NK-92 treated with Interleukin-12 subunit alpha and Interleukin-12 subunit beta, amount 100 ng/mL, for 24 hours (cell line): ENCODE data around the gene KLHL9.
A peak's percentile ranks its signal among the peaks of the same experiment; 100 is the strongest.
"Not testable (repeated sequence)": the region's sequence is repeated elsewhere in the genome, so short reads cannot be mapped to it uniquely, and the experiment has no call there.

ENCODE experiments used
- DNase-seq: peaks from one replicate; lab custom pipeline; 2025; lab: John Stamatoyannopoulos, UW

Gene KLHL9

GRCh38 chr9:21334701-21335632, at the start of gene KLHL9:
TSS of gene KLHL9 (minus strand) at chr9:21335404. CDS start at chr9:21334859, 545 bp downstream.
- peak; percentile 91 for DNase-seq

GRCh38 chr9:21383627-21384026, 48.4 kb upstream of the KLHL9 start:
- no peak for DNase-seq

GRCh38 chr9:21381448-21382339, 46.5 kb upstream of the KLHL9 start:
- DNase-seq: no peak

GRCh38 chr9:21371467-21371866, 36.3 kb upstream of the KLHL9 start:
- DNase-seq: not testable (repeated sequence)

- no peak for DNase-seq
These were observed 32.8 kb upstream of the KLHL9 start, which contains the start of gene IFNA13 for GRCh38 chr9:21367957-21368356. TSS of gene IFNA13 (minus strand) at chr9:21368057. CDS start at chr9:21368010, 47 bp downstream.

GRCh38 chr9:21367169-21367568, 32.0 kb upstream of the KLHL9 start:
- not testable (repeated sequence) for DNase-seq

GRCh38 chr9:21362287-21362686, 27.1 kb upstream of the KLHL9 start:
- DNase-seq: no peak

- DNase-seq: no peak
These were observed 22.6 kb upstream of the KLHL9 start for GRCh38 chr9:21357479-21358460.

- DNase-seq: no peak
These were observed 15.6 kb upstream of the KLHL9 start, which contains the start of gene IFNA6 for GRCh38 chr9:21350787-21351186. TSS of gene IFNA6 (minus strand) at chr9:21350887. CDS start at chr9:21350887, 0 bp downstream.

- DNase-seq: no peak
These were observed 13.3 kb upstream of the KLHL9 start for GRCh38 chr9:21348430-21348970.

- no peak for DNase-seq
These were observed 5.5 kb upstream of the KLHL9 start for GRCh38 chr9:21340735-21341134.

- DNase-seq: no peak
These were observed 1.3 kb upstream of the KLHL9 start for GRCh38 chr9:21336457-21336856.

GRCh38 chr9:21333226-21333625, 2.0 kb downstream of the KLHL9 start:
- no peak for DNase-seq

- no peak for DNase-seq
These were observed 3.4 kb downstream of the KLHL9 start for GRCh38 chr9:21331676-21332402.

- no peak for DNase-seq
These were observed 8.6 kb downstream of the KLHL9 start for GRCh38 chr9:21326526-21327139.

GRCh38 chr9:21324047-21324446, 11.2 kb downstream of the KLHL9 start:
- DNase-seq: no peak

GRCh38 chr9:21322911-21323461, 12.2 kb downstream of the KLHL9 start:
- DNase-seq: no peak

GRCh38 chr9:21320465-21320864, 14.7 kb downstream of the KLHL9 start:
- no peak for DNase-seq
